Stimulated activated CD8-positive, alpha-beta memory T cell treated with anti-CD3 and anti-CD28 coated beads, Interleukin-7, amount 100 ng/mL, for 4 hours (primary cell): ENCODE data around the gene ZNF550.
A peak's percentile ranks its signal among the peaks of the same experiment; 100 is the strongest.
"Not testable (repeated sequence)": the region's sequence is repeated elsewhere in the genome, so short reads cannot be mapped to it uniquely, and the experiment has no call there.

Experiments
- DNase-seq, 2 donors: peaks; one replicate each; pipeline ENCODE4 v3.0.0-alpha.2; 2020; ENCODE audit warnings: low read depth in 2 of 2

The ZNF550 gene

DNA sequence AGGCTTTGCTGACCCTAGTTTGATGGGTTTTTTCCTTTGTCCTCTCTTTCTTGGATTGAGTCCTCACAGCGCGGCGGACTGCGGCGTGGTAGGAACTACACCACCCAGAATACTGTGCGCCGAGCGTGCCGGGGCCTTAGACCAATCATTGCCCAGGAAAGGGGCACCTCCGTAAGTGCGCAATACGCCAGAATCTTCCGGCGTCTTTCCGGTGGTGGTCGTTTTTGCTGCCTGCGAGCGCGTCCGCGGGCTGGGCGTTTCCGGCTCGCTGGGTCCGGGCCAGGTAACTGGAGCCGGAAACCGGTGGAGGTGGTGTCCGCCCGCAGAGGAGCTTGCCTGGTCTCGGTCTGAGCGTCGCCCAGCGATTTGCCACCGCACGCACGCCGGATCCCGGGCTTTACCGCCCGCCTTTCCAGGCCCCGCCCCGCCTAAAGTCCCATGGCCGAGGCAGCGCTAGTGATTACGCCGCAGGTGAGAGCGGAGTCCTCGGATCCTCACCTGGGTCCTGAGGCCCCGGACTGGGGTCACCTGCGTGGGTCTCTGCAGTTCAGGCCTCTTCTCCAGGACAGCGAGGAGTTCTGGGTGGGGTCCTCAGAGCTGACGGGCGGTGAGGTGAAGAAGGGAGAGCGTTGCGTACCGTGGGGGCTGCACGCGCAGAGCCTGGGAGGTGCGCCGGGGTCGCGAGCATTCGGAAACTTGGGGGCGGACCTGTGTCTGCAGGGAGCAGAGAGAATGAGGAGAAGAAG is 32.4 kb downstream of the ZNF550 start, which contains the start of gene ZNF549:
TSS of gene ZNF549 (plus strand) at position 221 of the 746 bp plus-strand sequence. CDS start at position 439, 218 bp downstream.
- DNase-seq = peak; percentile 77 to 83

DNA sequence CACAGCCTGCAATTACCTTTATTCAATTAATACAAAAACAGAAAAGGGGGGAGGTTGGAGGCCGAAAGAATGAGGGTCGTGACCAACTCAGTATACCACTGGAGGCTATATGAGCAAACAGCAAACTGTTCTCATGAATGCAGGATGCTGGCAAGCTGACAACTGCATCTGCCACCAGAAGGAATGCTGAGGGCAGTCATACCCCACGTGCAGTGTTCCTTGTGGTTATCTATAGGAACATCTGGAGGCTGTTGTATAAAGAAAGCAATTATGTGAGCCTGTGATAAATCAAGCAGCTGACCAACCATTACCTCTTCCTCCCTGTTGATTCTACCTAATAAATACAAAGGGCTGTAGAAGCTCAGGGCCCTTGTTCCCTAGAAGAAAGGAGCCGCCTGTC is 41.6 kb downstream of the ZNF550 start:
- DNase-seq = not testable (repeated sequence)

DNA sequence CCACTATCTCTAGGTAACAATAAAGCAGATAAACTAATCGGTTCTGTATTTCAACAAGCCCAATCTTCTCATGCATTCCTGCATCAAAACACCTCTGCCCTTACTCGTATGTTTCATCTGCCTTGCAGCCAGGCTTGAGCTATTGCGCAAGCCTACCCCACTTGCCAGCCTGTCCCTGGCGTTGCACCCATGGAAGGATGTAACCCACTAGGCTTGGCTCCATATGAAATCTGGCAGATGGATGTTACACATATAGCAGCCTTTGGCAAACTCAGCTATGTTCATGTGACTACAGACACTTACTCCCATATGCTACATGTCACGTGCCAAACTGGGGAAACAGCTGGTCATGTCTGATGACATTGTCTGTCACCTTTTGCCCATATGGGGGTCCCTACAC is 44.4 kb downstream of the ZNF550 start:
- DNase-seq = no peak

GRCh38 chr19:57512845-57513244 is 46.8 kb downstream of the ZNF550 start:
- DNase-seq = no peak

DNA sequence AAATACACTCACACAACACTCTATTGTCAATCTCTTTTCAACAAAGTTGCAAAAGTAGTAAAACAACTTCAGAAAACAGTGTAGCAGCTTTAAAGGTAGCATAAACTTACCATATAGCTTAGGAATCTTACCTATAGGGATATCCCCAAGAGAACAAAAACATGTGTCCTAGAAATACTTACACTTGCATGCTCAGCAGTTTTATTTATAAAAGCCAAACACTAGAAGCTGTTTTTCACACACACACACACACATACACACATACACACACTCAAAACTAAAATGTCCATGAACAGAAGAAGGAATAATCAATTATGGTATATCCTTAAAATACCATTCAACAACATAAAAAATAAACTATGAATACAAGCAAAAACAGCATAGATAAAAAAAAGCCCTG is 48.2 kb downstream of the ZNF550 start:
- no peak for DNase-seq

DNA sequence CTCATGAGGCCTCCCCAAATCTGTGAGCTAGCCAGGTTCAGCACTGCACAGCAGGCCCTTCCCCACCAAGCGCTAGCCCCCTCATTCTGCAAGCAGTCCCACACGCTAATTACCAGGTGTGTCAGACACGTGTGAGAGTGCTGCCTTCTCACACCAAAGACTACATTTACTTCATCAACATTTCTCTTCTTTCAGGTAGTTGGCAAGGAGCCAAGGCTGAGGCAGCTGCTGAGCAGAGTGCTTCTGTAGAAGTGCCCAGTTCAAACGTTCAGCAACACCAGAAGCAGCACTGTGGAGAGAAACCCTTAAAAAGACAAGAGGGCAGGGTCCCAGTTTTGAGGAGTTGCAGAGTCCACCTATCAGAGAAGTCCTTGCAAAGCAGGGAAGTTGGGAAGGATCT is 53.5 kb downstream of the ZNF550 start:
- no peak for DNase-seq

- not testable (repeated sequence) for DNase-seq
These were observed 59.3 kb downstream of the ZNF550 start for GRCh38 chr19:57500400-57500799.

- peak; percentile 92 to 98 for DNase-seq
These were observed 59.8 kb downstream of the ZNF550 start, which contains the start of gene ZNF773 for GRCh38 chr19:57499680-57500395. TSS of gene ZNF773 (plus strand) at chr19:57499938. CDS start at chr19:57500081, 143 bp downstream.

DNA sequence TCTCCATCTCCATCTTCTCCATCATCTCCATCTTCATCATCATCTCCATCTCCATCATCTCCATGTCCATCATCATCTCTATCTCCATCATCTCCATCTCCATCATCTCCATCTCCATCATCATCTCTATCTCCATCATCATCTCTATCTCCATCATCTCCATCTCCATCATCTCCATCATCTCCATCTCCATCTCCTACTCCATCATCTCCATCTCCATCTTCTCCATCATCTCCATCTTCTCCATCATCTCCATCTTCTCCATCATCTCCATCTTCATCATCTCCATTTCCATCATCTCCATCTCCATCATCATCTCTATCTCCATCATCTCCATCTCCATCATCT is 60.4 kb downstream of the ZNF550 start:
- not testable (repeated sequence) for DNase-seq

DNA sequence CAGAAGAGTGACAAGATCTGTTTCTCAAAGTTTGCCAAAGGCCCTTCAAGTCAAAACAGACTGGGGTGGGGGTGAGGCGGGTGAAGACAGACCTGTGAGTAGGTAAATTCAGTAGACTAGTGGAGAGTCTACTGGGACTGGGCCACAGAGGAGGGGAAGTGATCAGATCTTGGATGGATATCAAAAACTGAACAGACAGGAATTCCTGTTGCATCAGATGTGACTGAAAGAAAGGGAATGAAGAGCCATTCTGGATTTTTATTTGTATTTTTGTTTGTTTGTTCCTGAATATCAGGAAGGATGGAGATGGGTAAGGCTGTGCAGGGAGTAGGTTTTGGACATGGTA is 71.4 kb downstream of the ZNF550 start:
- DNase-seq = not testable (repeated sequence)

DNA sequence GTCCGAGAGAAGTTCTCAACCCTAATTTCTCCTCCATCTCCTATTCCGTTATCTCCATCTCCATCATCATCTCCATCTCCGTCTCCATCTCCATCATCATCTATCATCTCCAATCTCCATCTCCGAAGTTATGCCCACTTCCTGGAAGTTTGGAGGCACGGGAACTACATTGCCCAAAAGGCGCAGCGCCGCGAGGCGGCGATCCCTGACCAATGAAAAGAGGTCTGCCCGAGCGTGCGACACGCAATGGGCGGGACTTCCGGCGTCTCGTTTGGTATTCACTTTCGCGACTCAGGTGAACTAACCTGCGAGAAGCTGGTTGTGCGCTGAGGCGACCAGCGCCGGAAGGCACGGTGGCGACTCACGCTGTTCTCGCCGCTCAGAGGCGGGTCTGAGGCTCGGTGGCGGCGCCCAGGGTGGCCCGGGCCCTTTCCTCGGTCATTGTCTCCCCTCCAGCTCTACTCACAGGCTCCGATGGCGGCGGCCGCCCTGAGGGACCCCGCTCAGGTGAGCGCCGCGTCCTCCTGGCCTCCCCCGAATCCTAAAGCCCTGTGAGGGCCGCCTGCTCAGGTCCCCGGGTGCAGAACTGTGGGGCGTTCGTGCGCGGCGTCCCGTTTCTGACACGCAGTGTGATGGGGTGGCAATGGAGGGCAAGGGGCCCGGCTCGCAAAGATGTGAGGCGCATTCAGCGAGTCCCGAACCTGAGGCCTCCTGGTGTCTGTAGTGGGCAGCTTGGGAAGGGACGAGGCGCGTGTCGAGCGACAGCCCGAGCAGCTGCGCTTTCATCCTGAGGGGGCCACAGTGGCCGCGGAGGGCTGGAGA is 72.0 kb downstream of the ZNF550 start, which contains the start of gene ZNF419:
TSS of gene ZNF419 (plus strand) at position 274 of the 822 bp plus-strand sequence. CDS start at position 475, 201 bp downstream.
- peak; percentile 87 to 91 for DNase-seq
